KOPT-K1 (cell line): ENCODE data around the gene CD4.
"Not testable (repeated sequence)": the region's sequence is repeated elsewhere in the genome, so short reads cannot be mapped to it uniquely, and the experiment has no call there.

ENCODE experiments used
- H3K27ac ChIP-seq: fragments of 200-600 bp; sonication (generic); 2 replicates; pipeline ENCODE4 v1.5.1; 2016; ENCODE audit warnings: antibody characterized with exemption, mild to moderate bottlenecking, low read depth, low read length; ENCODE audit not compliant: poor library complexity, severe bottlenecking
- H3K36me3 ChIP-seq: fragments of 200-600 bp; sonication (generic); 2 replicates; pipeline ENCODE4 v1.5.1; 2017; ENCODE audit warnings: antibody characterized with exemption, mild to moderate bottlenecking, low read length, moderate library complexity; ENCODE audit not compliant: insufficient read depth
- H3K9me3 ChIP-seq: fragments of 200-600 bp; sonication (generic); 2 replicates; pipeline ENCODE4 v1.5.1; 2017; ENCODE audit warnings: antibody characterized with exemption, low read length, mild to moderate bottlenecking; ENCODE audit not compliant: insufficient read depth, poor library complexity, severe bottlenecking

The CD4 gene

GRCh38 chr12:6863586-6864321 is 74.4 kb downstream of the CD4 start:
- no peak overlapping the region for H3K27ac ChIP-seq

GRCh38 chr12:6865307-6865706 is 76.0 kb downstream of the CD4 start:
- peaks cover 77% of the 10 kb centered on the region for H3K36me3 ChIP-seq
- H3K27ac ChIP-seq: not testable (repeated sequence)

More at GRCh38 chr12:6863586-6864321, 74.4 kb downstream of the CD4 start:
- peaks cover 77% of the 10 kb centered on the region for H3K36me3 ChIP-seq
- no peaks in the 10 kb centered on the region for H3K9me3 ChIP-seq

GRCh38 chr12:6866163-6866919 is 77.0 kb downstream of the CD4 start:
- no peaks in the 10 kb centered on the region for H3K9me3 ChIP-seq
- peaks cover 77% of the 10 kb centered on the region for H3K36me3 ChIP-seq
- no peak overlapping the region for H3K27ac ChIP-seq

More at GRCh38 chr12:6865307-6865706, 76.0 kb downstream of the CD4 start:
- not testable (repeated sequence) for H3K9me3 ChIP-seq

GRCh38 chr12:6866920-6867412 is 77.6 kb downstream of the CD4 start:
- Histone ChIP-seq H3K27ac (peak overlapping the region; percentile 95), H3K36me3 (peaks cover 77% of the 10 kb centered on the region), H3K9me3 (no peaks in the 10 kb centered on the region)

GRCh38 chr12:6867413-6868210 is 78.3 kb downstream of the CD4 start, which contains the start of gene TPI1:
Gene TPI1, plus strand, starts transcription at chr12:6867531. Its CDS starts 36 bp downstream, at chr12:6867567.
- Histone ChIP-seq H3K9me3 (no peaks in the 10 kb centered on the region), H3K36me3 (peaks cover 73% of the 10 kb centered on the region), H3K27ac (peak within 1 kb of the TSS; percentile 95)

GRCh38 chr12:6868211-6869048 is 79.1 kb downstream of the CD4 start:
- peak overlapping the region; percentile 95 for H3K27ac ChIP-seq
- peaks cover 65% of the 10 kb centered on the region for H3K36me3 ChIP-seq

GRCh38 chr12:6869049-6870021 is 80.0 kb downstream of the CD4 start:
- Histone ChIP-seq H3K27ac (peak overlapping the region; percentile 95), H3K9me3 (no peaks in the 10 kb centered on the region), H3K36me3 (peaks cover 55% of the 10 kb centered on the region)

More at GRCh38 chr12:6868211-6869048, 79.1 kb downstream of the CD4 start:
- H3K9me3 ChIP-seq: no peaks in the 10 kb centered on the region

GRCh38 chr12:6870304-6870703 is 81.0 kb downstream of the CD4 start:
- not testable (repeated sequence) for H3K27ac ChIP-seq

More at GRCh38 chr12:6870304-6870703, 81.0 kb downstream of the CD4 start:
- not testable (repeated sequence) for H3K9me3 ChIP-seq
- peaks cover 46% of the 10 kb centered on the region for H3K36me3 ChIP-seq
